ELF-1 (cell line): Measurements from ENCODE around the gene MYMX.

Experiments
- DNase-seq: peaks from one replicate; pipeline ENCODE4 v3.0.0-alpha.2; 2016; ENCODE audit warnings: low read depth, low spot score

Gene MYMX

GRCh38 chr6:44232676-44233566, 16.2 kb downstream of the MYMX start:
- DNase-seq, result no peak

- DNase-seq, result no peak
Measured at GRCh38 chr6:44233567-44234100, 16.9 kb downstream of the MYMX start.

- DNase-seq, result peak; percentile 90
Measured at GRCh38 chr6:44234101-44235025, 17.6 kb downstream of the MYMX start.

- no peak for DNase-seq
Measured at GRCh38 chr6:44235269-44235668, 18.5 kb downstream of the MYMX start.

- DNase-seq, result no peak
Measured at GRCh38 chr6:44235891-44236516, 19.3 kb downstream of the MYMX start.

GRCh38 chr6:44237021-44237812, 20.5 kb downstream of the MYMX start:
- DNase-seq, result peak; percentile 74

GRCh38 chr6:44237813-44238433, 21.2 kb downstream of the MYMX start:
- DNase-seq, result peak; percentile 79

GRCh38 chr6:44238687-44239350, 22.1 kb downstream of the MYMX start:
- no peak for DNase-seq

- DNase-seq, result peak; percentile 73
Measured at GRCh38 chr6:44243345-44243744, 26.6 kb downstream of the MYMX start.

GRCh38 chr6:44245391-44245911, 28.7 kb downstream of the MYMX start:
- no peak for DNase-seq

GRCh38 chr6:44245912-44246662, 29.4 kb downstream of the MYMX start:
- DNase-seq, result peak; percentile 99

GRCh38 chr6:44246663-44247337, 30.1 kb downstream of the MYMX start, which contains the start of gene HSP90AB1:
Gene HSP90AB1 (plus strand): TSS chr6:44247101. CDS start chr6:44248630, 1,529 bp downstream.
- peak; percentile 100 for DNase-seq

GRCh38 chr6:44247338-44248302, 30.9 kb downstream of the MYMX start:
- DNase-seq, result peak; percentile 65

GRCh38 chr6:44248579-44248978, 31.9 kb downstream of the MYMX start:
- no peak for DNase-seq

GRCh38 chr6:44249082-44249748, 32.5 kb downstream of the MYMX start:
- no peak for DNase-seq

GRCh38 chr6:44250067-44250717, 33.5 kb downstream of the MYMX start:
- no peak for DNase-seq
